ENCODE results near the gene FAM72A.
"Not testable (repeated sequence)": the region's sequence is repeated elsewhere in the genome, so short reads cannot be mapped to it uniquely, and the experiment has no call there.

The FAM72A gene

GRCh38 chr1:206169794-206170193 lies 32.8 kb downstream of the FAM72A start:
- not testable (repeated sequence) for DNase-seq (ENCODE audit: low spot score)

GRCh38 chr1:206167350-206168029 lies 35.1 kb downstream of the FAM72A start:
- DNase-seq (ENCODE audit: low spot score), result not testable (repeated sequence)

- DNase-seq (ENCODE audit: low spot score), result no peak
Observed at GRCh38 chr1:206145771-206146290, 56.8 kb downstream of the FAM72A start.

- DNase-seq (ENCODE audit: low spot score), result no peak
Observed at GRCh38 chr1:206144605-206145004, 58.0 kb downstream of the FAM72A start.

- no peak for DNase-seq (ENCODE audit: low spot score)
Observed at GRCh38 chr1:206143537-206144172, 59.0 kb downstream of the FAM72A start.

GRCh38 chr1:206142770-206143169 lies 59.9 kb downstream of the FAM72A start:
- DNase-seq (ENCODE audit: low spot score), result no peak

GRCh38 chr1:206142011-206142410 lies 60.6 kb downstream of the FAM72A start:
- no peak for DNase-seq (ENCODE audit: low spot score)

GRCh38 chr1:206136241-206136640 lies 66.4 kb downstream of the FAM72A start:
- DNase-seq (ENCODE audit: low spot score), result no peak
